Neural cell (in vitro differentiated cells): Measurements from ENCODE around the gene RETREG1.

ENCODE experiments used
- CTCF ChIP-seq: fragments of 450-650 bp; IDR thresholded peaks from 2 replicates; pipeline ENCODE4 v1.5.1; 2014; ENCODE audit warnings: antibody characterized with exemption, mild to moderate bottlenecking, moderate library complexity; ENCODE audit not compliant: poor library complexity, severe bottlenecking
- EP300 ChIP-seq: fragments of 450-650 bp; conservative IDR thresholded peaks from 2 replicates; pipeline ENCODE4 v1.6.1; 2014; ENCODE audit warnings: antibody characterized with exemption, mild to moderate bottlenecking, moderate library complexity; ENCODE audit not compliant: poor library complexity, severe bottlenecking
- EZH2 ChIP-seq: fragments of 200-600, 300-800 bp; shearing (Covaris generic), sonication (generic); IDR thresholded peaks from 2 replicates; pipeline ENCODE4 v1.6.1; 2014; ENCODE audit warnings: antibody characterized with exemption, low read length, borderline replicate concordance, mild to moderate bottlenecking; ENCODE audit not compliant: insufficient read depth, poor library complexity, severe bottlenecking
- MXI1 ChIP-seq: fragments of 450-650 bp; conservative IDR thresholded peaks from 2 replicates; pipeline ENCODE4 v1.6.1; 2014; ENCODE audit warnings: antibody characterized with exemption, mild to moderate bottlenecking; ENCODE audit not compliant: poor library complexity, severe bottlenecking
- RAD21 ChIP-seq: fragments of 450-650 bp; conservative IDR thresholded peaks from 2 replicates; pipeline ENCODE4 v1.6.1; 2014; ENCODE audit warnings: antibody characterized with exemption, mild to moderate bottlenecking, moderate library complexity
- REST ChIP-seq: IDR thresholded peaks from 2 replicates; pipeline ENCODE4 v1.6.1; 2012; ENCODE audit warnings: borderline replicate concordance

- TF ChIP-seq RAD21 (no peak), CTCF (no peak), REST (no peak), EP300 (no peak), MXI1 (no peak), EZH2 (no peak)
Observed at GRCh38 chr5:16564248-16564867, 52.4 kb downstream of the RETREG1 start.
